Effector memory CD8-positive, alpha-beta T cell (primary cell): ENCODE measurements around the gene DLG1.

Experiments used
- ATAC-seq: fragments of 150-1000 bp; cut with Tn5 transposase; replicated peaks from 2 replicates; pipeline ENCODE4 v1.10.0; 2021; ENCODE audit warnings: mild to moderate bottlenecking, moderate library complexity
- DNase-seq, 3 experiments: peaks; one replicate each; pipeline ENCODE4 v3.0.0; 2021
- H3K27ac Mint-ChIP-seq, 2 donors: one replicate each; pipeline ENCODE4 v1.8.0; 2022; ENCODE audit warnings: mild to moderate bottlenecking in 2 of 2, mixed read lengths in 2 of 2, moderate library complexity in 2 of 2
- H3K27me3 Mint-ChIP-seq, 2 donors: one replicate each; pipeline ENCODE4 v1.8.0; 2022; ENCODE audit warnings: mixed read lengths in 2 of 2
- H3K36me3 Mint-ChIP-seq: one replicate; pipeline ENCODE4 v1.8.0; 2022; ENCODE audit warnings: mild to moderate bottlenecking, moderate library complexity, mixed read lengths; ENCODE audit not compliant: insufficient read depth
- H3K4me1 Mint-ChIP-seq, 2 donors: one replicate each; pipeline ENCODE4 v1.8.0; 2022; ENCODE audit warnings: low read depth in 2 of 2, mixed read lengths in 2 of 2
- H3K4me3 Mint-ChIP-seq, 2 donors: one replicate each; pipeline ENCODE4 v1.8.0; 2022; ENCODE audit warnings: mild to moderate bottlenecking in 2 of 2, mixed read lengths in 2 of 2, moderate library complexity in 2 of 2
- H3K9me3 Mint-ChIP-seq, 2 donors: one replicate each; pipeline ENCODE4 v1.8.0; 2022; ENCODE audit warnings: mixed read lengths in 2 of 2

Gene DLG1

DNA sequence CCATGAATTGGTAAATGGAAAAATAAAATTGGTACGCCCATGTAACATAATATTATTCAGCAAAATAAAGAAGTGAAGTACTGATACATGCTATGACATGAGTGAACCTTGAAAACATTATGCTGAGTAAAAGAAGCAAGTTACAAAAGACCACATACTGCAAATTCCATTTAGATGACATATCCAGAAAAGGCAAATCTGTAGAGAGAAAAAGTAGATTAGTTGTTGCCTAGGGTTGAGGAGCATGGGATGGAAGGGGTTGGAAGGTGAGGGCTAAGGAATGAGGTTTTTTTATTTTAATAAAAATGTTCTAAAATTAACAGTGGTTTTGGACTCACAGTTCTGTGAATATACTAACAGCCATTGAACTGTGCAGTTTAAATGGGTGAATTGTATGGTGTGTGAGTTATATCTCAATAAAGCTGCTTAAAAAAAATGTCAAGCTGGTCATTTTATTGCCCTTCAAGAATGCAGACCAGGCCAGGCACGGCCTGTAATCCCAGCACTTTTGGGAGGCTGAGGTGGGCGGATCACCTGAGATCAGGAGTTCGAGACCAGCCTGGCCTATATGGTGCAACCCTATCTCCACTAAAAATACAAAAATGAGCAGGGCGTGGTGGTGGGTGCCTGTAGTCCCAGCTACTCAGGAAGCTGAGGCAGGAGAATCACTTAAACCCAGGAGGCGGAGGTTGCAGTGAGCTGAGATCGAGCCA, 8.1 kb upstream of the DLG1 start:
- no peak for DNase-seq
- Mint-ChIP-seq H3K36me3 (no peaks in the 10 kb centered on the region), H3K27ac (no peak overlapping the region)

DNA sequence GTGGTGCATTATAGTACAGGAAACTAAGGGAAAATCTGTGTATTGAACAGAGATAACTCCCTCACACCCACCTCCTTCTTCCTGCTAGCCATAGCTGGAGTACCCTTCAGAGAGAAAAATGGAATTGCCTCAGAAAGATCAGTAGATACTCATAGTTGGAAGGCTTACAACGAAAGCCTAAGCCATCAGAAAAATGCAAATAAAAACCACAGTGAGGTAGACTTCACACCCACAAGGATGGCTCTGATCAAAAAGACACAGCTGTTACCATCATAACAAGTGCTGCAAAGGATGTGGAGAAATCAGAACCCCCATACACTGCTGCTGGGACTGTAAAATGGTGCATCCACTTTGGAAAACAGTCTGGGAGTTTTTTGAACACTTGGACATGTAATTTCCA, 7.4 kb upstream of the DLG1 start:
- H3K9me3 Mint-ChIP-seq = no peaks in the 10 kb centered on the region
- H3K4me1 Mint-ChIP-seq = peaks cover 20 to 26% of the 10 kb centered on the region in 2 donors
- peaks cover 13 to 16% of the 10 kb centered on the region in 2 donors for H3K27me3 Mint-ChIP-seq
- ATAC-seq (peak; percentile 95), DNase-seq (peak; percentile 8 to 27 (median 14))
- H3K4me3 Mint-ChIP-seq = peak overlapping the region; percentile 33 to 44
- no peak overlapping the region for H3K27ac Mint-ChIP-seq
- no peaks in the 10 kb centered on the region for H3K36me3 Mint-ChIP-seq

More for the DNA sequence above, 8.1 kb upstream of the DLG1 start:
- H3K4me1 Mint-ChIP-seq = peaks cover 18 to 23% of the 10 kb centered on the region in 2 donors
- peak overlapping the region in 1 of 2 donors; percentile 33 for H3K4me3 Mint-ChIP-seq
- H3K9me3 Mint-ChIP-seq = no peaks in the 10 kb centered on the region
- peaks cover 13 to 16% of the 10 kb centered on the region in 2 donors for H3K27me3 Mint-ChIP-seq
- no peak for ATAC-seq

DNA sequence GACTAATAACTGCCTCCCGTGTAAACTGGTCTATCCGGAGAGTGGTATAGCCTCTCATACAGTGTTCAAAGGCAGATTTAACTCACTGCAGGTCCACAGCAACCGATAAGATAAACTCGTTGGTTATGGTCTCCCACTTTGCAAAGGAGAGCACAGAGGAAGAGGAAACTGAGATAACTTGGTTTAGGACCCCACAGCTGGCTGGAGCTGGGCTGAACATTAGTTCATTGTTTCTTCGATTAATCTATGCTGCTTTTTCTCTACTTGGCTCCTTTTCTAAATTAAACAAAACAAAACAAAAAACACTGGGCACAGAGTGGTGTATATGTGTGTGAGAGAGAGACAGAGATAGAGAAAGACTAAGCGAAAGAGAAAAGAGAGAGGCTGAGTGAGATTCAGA, 5.0 kb upstream of the DLG1 start:
- ATAC-seq (no peak), DNase-seq (no peak)
- Mint-ChIP-seq H3K9me3 (no peaks in the 10 kb centered on the region), H3K4me3 (no peak overlapping the region), H3K36me3 (no peaks in the 10 kb centered on the region), H3K4me1 (peaks cover 21 to 26% of the 10 kb centered on the region in 2 donors), H3K27ac (no peak overlapping the region), H3K27me3 (peaks cover 9 to 11% of the 10 kb centered on the region in 2 donors)

DNA sequence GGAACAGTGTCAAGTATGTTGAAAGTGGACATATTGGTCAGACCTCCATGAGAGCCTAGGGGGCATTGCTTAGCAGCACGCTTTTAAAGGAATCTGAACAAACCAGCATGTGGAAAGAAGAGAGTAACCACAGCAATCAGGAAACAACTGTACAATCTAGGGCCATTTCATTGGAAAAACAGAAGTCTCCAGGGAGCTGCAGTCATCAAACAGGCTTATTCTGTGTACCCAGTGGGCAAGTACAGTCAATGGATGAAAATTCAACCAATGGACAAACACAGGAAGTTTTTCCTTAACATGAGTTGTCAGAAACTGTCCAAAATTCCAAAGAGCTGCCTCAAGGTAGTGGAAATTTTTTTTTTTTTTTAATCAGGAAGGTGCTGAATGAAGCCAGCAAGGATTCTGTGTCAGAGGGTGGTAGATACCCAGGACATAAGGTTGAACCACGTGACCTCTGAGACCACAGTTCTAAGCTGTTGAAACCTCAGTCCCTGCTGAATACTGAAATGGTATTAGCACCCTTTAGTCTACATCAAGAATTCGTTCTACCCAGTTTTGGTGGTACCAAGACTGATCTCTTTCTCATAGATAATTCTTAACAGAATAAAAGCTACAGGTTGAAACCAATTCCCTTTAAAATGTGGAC, 4.4 kb upstream of the DLG1 start:
- H3K27me3 Mint-ChIP-seq = peaks cover 3 to 5% of the 10 kb centered on the region in 2 donors
- H3K4me3 Mint-ChIP-seq = no peak overlapping the region
- ATAC-seq = peak; percentile 32
- no peak overlapping the region for H3K27ac Mint-ChIP-seq
- H3K9me3 Mint-ChIP-seq = no peaks in the 10 kb centered on the region
- DNase-seq = peak in 1 of 3 experiments; percentile 5
- peaks cover 21 to 26% of the 10 kb centered on the region in 2 donors for H3K4me1 Mint-ChIP-seq
- H3K36me3 Mint-ChIP-seq = peaks cover 6% of the 10 kb centered on the region

DNA sequence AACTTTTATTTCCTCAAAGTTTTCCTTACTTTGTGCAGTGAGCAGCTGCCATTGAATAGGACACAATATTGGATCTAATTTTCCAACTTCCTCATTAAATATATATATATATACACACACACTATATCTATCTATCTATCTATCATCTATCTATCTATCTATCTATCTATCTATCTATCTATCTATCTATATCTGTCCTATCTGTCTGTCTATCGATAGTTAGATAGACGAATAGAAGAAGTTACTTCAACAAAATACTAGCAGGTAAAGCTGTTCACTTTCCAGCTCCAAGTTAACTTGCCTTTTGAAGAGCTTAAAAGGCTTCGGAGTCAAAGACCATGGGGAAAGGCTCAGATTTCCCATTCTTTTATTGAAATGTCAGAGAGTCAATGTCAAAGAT, 3.6 kb upstream of the DLG1 start:
- H3K4me1 Mint-ChIP-seq = peaks cover 24 to 29% of the 10 kb centered on the region in 2 donors
- peaks cover 12% of the 10 kb centered on the region for H3K36me3 Mint-ChIP-seq
- ATAC-seq = no peak
- DNase-seq = no peak
- no peak overlapping the region for H3K4me3 Mint-ChIP-seq
- H3K27ac Mint-ChIP-seq = no peak overlapping the region
- no peaks in the 10 kb centered on the region for H3K27me3 Mint-ChIP-seq
- H3K9me3 Mint-ChIP-seq = no peaks in the 10 kb centered on the region

DNA sequence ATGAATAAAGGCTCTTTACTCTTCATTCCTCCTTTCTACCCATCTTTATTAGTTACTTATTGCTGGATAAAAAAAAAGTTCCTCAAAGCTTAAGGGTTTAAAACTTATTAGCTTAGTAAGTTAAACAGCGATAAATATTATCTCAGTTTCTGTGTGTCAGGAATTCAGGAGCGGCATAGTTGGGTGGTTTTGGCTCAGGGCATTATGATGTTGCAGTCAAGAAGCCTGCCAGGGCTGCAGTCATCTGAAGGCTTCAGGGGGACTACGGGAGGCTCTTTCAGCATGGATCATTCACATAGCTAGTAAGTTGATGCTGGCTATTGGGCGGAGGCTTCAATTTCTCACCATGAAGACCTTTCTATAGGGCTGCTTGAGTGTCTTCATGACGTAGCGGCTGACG, 1.9 kb upstream of the DLG1 start:
- Mint-ChIP-seq H3K27me3 (no peaks in the 10 kb centered on the region), H3K36me3 (peaks cover 14% of the 10 kb centered on the region), H3K4me3 (no peak overlapping the region), H3K9me3 (no peaks in the 10 kb centered on the region), H3K27ac (no peak overlapping the region), H3K4me1 (peaks cover 20 to 27% of the 10 kb centered on the region in 2 donors)
- ATAC-seq = no peak
- no peak for DNase-seq

DNA sequence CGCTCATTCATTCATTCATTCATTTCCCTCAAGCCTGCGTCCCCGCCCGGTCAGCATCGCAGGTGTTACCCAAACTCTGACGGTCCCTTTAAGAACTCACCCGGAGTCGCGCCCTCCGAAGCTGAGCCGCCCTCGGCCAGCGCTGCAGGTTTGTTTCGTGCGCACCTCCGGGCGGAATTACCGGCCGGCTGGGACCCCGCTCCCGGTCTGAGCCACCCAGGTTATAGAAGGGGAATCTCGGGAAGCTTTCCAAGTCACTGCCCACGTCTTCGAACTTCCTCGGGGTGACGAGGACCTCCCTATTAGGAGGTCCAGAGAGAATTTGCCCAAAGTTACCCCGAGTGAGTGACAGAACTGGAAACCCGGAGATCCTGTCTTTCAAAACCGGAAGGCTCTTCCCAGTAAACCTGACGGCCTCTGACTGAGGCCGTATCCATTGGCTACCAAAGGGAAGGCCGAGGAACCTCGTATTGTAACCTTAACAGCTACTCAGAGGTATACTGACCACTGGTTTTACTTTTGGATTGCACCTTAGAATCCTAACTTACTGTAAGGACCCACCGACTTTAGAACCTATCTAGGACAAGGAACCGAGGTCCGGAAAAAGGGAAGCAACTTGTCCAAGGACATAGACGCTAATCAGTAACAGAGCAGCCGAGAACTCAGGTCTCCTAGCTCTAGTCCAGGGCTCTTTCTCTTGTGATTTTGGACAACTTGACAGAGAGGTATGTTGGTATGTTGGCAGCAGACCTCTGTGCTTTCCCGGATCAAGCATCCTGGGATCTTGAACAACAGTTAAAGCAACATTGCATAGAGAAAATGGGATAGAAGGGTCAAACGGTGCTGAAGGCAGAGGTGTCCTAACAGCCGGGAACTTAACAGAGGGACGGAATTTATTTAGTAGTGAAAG, 788 bp upstream of the DLG1 start:
- Mint-ChIP-seq H3K9me3 (no peaks in the 10 kb centered on the region), H3K27me3 (no peaks in the 10 kb centered on the region), H3K4me3 (peak overlapping the region; percentile 93 to 94), H3K27ac (peak overlapping the region; percentile 85 to 90), H3K36me3 (peaks cover 23% of the 10 kb centered on the region), H3K4me1 (peaks cover 20 to 27% of the 10 kb centered on the region in 2 donors)
- ATAC-seq = no peak
- peak; percentile 2 to 18 (median 12) for DNase-seq

DNA sequence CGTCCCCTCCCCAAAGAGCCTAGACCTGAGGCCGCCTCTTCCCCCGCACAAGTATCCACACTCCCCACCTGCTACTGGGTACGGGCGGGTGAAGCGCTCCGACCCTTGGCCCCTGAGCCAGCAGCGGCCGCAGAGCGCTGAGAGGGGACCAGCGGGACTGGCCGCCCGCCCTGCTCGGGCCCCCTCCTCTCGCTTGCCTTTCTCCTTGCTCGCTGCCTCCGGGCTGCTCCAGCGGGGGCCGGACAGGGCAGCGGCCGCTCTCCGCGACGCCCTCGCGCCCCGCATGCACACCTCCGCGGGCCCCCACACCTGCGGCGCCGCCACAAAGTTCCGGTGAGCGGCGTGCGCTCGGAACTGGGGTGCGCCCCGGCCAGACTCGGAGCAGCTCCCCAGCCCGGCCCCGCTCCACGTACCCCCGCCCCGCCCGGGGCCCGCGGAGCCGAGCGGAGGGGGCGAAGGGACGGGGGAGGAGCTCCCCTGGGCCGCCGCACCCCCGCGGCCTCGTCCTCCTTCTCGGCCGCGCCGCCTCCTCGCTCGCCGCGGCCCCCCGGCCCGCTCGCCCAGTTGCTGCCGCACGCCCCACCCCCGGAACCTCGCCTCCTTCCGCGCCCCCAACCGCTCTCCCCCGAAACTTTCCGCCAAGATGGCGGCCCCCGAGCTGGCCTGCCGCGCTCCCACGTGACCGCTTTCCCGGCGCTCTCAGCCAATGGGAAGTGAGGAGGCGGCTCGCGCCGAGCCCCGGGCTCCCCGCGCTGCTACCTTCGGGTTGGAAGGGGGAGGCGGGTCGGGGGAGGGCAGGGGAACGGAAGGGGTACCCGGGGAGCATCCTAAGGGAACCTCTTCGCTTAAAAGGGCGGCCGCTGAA, 704 bp downstream of the DLG1 start:
- Mint-ChIP-seq H3K9me3 (no peaks in the 10 kb centered on the region), H3K27me3 (no peaks in the 10 kb centered on the region), H3K36me3 (peaks cover 26% of the 10 kb centered on the region), H3K27ac (peak overlapping the region; percentile 87 to 90), H3K4me1 (peaks cover 21 to 22% of the 10 kb centered on the region in 2 donors), H3K4me3 (peak overlapping the region; percentile 93 to 94)
- DNase-seq (peak; percentile 77 to 80 (median 80)), ATAC-seq (peak; percentile 79)

DNA sequence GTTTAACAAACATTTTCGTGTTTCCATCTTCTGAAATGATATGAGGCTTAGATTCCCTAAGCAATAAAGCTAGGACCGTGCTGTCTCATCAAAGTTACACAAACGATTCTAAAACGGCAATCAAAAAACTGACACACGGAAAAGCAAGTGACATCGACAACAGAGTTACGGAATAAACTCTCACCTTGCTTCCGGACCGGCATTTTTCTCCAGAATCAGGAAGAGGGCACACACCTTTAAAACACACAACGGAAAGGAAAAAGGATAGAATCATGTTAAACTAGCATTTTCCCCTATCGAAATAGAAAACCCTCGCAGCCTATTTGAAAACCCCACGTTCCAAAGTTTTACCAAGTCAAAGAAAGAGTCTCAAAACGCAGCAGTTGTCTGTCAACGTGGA, 1.4 kb downstream of the DLG1 start:
- H3K27ac Mint-ChIP-seq = peak overlapping the region; percentile 87 to 90
- H3K36me3 Mint-ChIP-seq = peaks cover 26% of the 10 kb centered on the region
- no peaks in the 10 kb centered on the region for H3K9me3 Mint-ChIP-seq
- no peaks in the 10 kb centered on the region for H3K27me3 Mint-ChIP-seq
- DNase-seq = no peak
- ATAC-seq = no peak
- H3K4me1 Mint-ChIP-seq = peaks cover 18 to 19% of the 10 kb centered on the region in 2 donors
- peak overlapping the region; percentile 93 to 94 for H3K4me3 Mint-ChIP-seq

DNA sequence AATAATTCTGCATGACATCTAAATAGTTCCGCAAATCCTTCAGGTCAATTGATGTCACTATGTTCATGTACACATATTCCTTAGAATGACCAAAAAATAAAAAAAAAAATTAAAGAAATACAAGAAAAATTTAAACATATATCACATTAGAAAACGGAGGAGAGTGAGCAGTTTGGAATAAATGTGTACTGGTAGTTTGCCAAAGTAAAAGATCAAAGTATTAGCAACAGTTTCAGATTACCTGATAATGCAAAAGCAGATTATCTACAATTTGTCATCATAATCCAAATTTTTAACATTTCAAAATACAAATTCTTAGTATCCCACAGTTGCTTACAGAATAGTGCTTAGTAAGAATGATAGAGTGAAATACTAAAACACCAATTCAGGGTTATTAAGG, 1.9 kb downstream of the DLG1 start:
- peak overlapping the region; percentile 87 to 90 for H3K27ac Mint-ChIP-seq
- H3K36me3 Mint-ChIP-seq = peaks cover 26% of the 10 kb centered on the region
- DNase-seq (no peak), ATAC-seq (no peak)
- H3K4me1 Mint-ChIP-seq = peaks cover 21 to 24% of the 10 kb centered on the region in 2 donors
- H3K4me3 Mint-ChIP-seq = peak overlapping the region; percentile 93 to 94
- H3K9me3 Mint-ChIP-seq = no peaks in the 10 kb centered on the region
- no peaks in the 10 kb centered on the region for H3K27me3 Mint-ChIP-seq

DNA sequence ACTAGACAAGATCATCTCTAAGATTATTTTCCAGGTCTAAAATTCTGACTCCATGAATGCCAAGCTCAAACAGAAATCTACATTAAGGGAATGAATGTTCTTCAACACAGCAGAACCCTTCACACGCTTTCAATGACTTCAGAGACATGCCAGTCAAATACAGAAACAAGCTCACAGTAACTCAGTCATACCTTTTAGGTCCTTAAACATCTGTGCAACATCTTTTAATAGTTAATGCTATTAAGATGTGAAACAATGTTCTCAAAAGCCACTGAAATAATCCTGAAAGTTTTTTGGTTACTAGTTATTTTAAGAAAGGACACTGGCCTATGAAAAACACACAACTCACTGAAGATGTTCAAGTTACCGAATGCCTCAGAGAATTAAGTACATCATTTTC, 2.5 kb downstream of the DLG1 start:
- Mint-ChIP-seq H3K4me3 (peak overlapping the region in 1 of 2 donors; percentile 93), H3K9me3 (no peaks in the 10 kb centered on the region), H3K36me3 (peaks cover 31% of the 10 kb centered on the region), H3K27me3 (no peaks in the 10 kb centered on the region), H3K27ac (peak overlapping the region; percentile 44 to 90), H3K4me1 (peaks cover 21 to 27% of the 10 kb centered on the region in 2 donors)
- no peak for DNase-seq
- ATAC-seq = no peak

DNA sequence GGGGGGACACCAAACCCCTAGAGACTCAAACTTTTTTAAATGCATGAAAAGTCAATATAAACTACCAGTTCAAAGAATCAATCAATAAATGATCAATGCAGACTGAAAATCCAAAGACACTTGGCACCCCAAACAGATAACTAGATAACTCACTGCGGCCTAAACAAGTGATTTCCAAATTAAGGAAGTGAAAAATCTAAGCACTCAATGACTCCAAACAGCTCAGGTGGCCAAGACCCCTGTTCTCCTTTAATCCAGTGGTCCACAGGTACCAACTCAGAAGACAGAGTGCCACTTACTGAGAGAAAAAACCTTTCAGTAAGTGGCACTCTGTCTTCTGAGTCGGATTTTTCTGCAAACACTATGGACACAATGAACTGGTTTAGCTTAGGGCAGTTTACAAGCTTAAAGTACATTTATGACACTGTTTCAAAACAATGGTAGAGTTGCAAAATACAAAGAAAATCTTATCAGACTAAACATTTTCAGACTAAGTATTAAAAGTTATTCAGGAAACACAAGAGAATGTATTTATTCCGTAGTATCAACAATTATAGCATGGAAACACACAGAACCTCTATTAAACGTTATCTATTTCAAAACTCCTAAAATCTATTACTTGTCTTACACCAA, 4.7 kb downstream of the DLG1 start:
- no peak overlapping the region for H3K27ac Mint-ChIP-seq
- DNase-seq = no peak
- peaks cover 20 to 45% of the 10 kb centered on the region in 2 donors for H3K4me1 Mint-ChIP-seq
- peaks cover 46% of the 10 kb centered on the region for H3K36me3 Mint-ChIP-seq
- no peaks in the 10 kb centered on the region for H3K9me3 Mint-ChIP-seq
- H3K27me3 Mint-ChIP-seq = no peaks in the 10 kb centered on the region
- ATAC-seq = no peak
- no peak overlapping the region for H3K4me3 Mint-ChIP-seq
